Endodermal cell (in vitro differentiated cells): ENCODE measurements around the gene AXIN2. TPM values are rescaled to one million over a fixed set of nuclear protein-coding genes. Genes with fewer than 3 reads are reported as not detected.

ENCODE experiments used
- DNase-seq: peaks from one replicate; pipeline ENCODE4 v3.0.0-alpha.2; 2017
- H3K27ac ChIP-seq: 2 replicates; pipeline ENCODE4 v1.5.1; 2013; ENCODE audit warnings: mild to moderate bottlenecking, low read depth, low read length, moderate library complexity
- H3K27me3 ChIP-seq: 2 replicates; pipeline ENCODE4 v1.6.1; 2013; ENCODE audit warnings: mild to moderate bottlenecking, low read length, moderate library complexity; ENCODE audit not compliant: insufficient read depth, control insufficient read depth, poor library complexity, severe bottlenecking
- H3K36me3 ChIP-seq: 2 replicates; pipeline ENCODE4 v1.7.0; 2013; ENCODE audit warnings: mild to moderate bottlenecking, low read length, moderate library complexity; ENCODE audit not compliant: control insufficient read depth, insufficient read depth
- H3K4me1 ChIP-seq: one replicate; pipeline ENCODE4 v1.7.0; 2013; ENCODE audit warnings: low read length; ENCODE audit not compliant: control insufficient read depth, insufficient read depth
- H3K4me3 ChIP-seq: 2 replicates; pipeline ENCODE4 v1.5.1; 2013; ENCODE audit warnings: mild to moderate bottlenecking, low read length, moderate library complexity
- H3K9ac ChIP-seq: 2 replicates; pipeline ENCODE4 v1.6.1; 2013; ENCODE audit warnings: mild to moderate bottlenecking, low read length, moderate library complexity; ENCODE audit not compliant: poor library complexity, severe bottlenecking; ENCODE audit errors: extremely low read depth
- H3K9me3 ChIP-seq: 2 replicates; pipeline ENCODE4 v1.6.1; 2013; ENCODE audit warnings: mild to moderate bottlenecking, low read length, moderate library complexity; ENCODE audit not compliant: control insufficient read depth
- H3K27ac Mint-ChIP-seq: 2 replicates; pipeline ENCODE4 v1.8.0; 2020; ENCODE audit warnings: mixed read lengths
- H3K27me3 Mint-ChIP-seq: 2 replicates; pipeline ENCODE4 v1.8.0; 2021; ENCODE audit warnings: mild to moderate bottlenecking, mixed read lengths; ENCODE audit not compliant: insufficient read depth
- H3K36me3 Mint-ChIP-seq: 2 replicates; pipeline ENCODE4 v1.8.0; 2020; ENCODE audit warnings: low read depth, mixed read lengths
- H3K4me1 Mint-ChIP-seq: 2 replicates; pipeline ENCODE4 v1.8.0; 2020; ENCODE audit warnings: mixed read lengths
- H3K4me3 Mint-ChIP-seq: 2 replicates; pipeline ENCODE4 v1.8.0; 2020; ENCODE audit warnings: mild to moderate bottlenecking, moderate library complexity, mixed read lengths
- H3K9me3 Mint-ChIP-seq: 2 replicates; pipeline ENCODE4 v1.8.0; 2020; ENCODE audit warnings: mild to moderate bottlenecking, mixed read lengths
- CTCF ChIP-seq: fragments of 200-600 bp; sonication (generic); conservative IDR thresholded peaks from 2 replicates; pipeline ENCODE4 v1.5.0; 2021; ENCODE audit warnings: antibody characterized with exemption, mild to moderate bottlenecking
- WGBS, 2 experiments: methylation state at CpG; one replicate each; pipeline versions ENCODE4 v1.1.5 to v1.1.7; 2013; ENCODE audit warnings: missing lambda C conversion rate in 2 of 2, mixed read lengths in 1 of 2; ENCODE audit not compliant: insufficient coverage in 1 of 2, insufficient read length in 1 of 2; 5-methylcytosine and 5-hydroxymethylcytosine counted together
- total RNA-seq, 2 donors: library from RNA; stranded (reverse); fragmentation: NEBNext Ultra II Directional in 1 of 2; extraction: Animal tissue kit (Norgen Biotek cat#: 25700) in 1 of 2; gene quantifications; 2 replicates in 1 of 2; 3 replicates in 1 of 2; pipeline ENCODE4 v1.2.1, GENCODE V29; 2021

The AXIN2 gene
- total RNA-seq, 2 donors from 2014 or later = 40.1 to 53.2 TPM

- peaks cover 32% of the 10 kb centered on the region for H3K4me1 Mint-ChIP-seq
- no peaks in the 10 kb centered on the region for H3K36me3 ChIP-seq
- WGBS, 2 experiments = 65 to 79% methylated on average over 8 to 12 of the region's 12 CpGs
- H3K9me3 ChIP-seq = no peaks in the 10 kb centered on the region
- H3K4me3 ChIP-seq = no peak overlapping the region
- no peak overlapping the region for H3K27ac ChIP-seq
- no peaks in the 10 kb centered on the region for H3K27me3 ChIP-seq
- no peaks in the 10 kb centered on the region for H3K27me3 Mint-ChIP-seq
- H3K4me3 Mint-ChIP-seq = no peak overlapping the region
- H3K27ac Mint-ChIP-seq = peak overlapping the region; percentile 49
- no peak overlapping the region for H3K9ac ChIP-seq
- peak; percentile 58 for TF ChIP-seq CTCF
- DNase-seq = peak; percentile 92
- peaks cover 9% of the 10 kb centered on the region for H3K4me1 ChIP-seq
- H3K9me3 Mint-ChIP-seq = peaks cover 3% of the 10 kb centered on the region
- no peaks in the 10 kb centered on the region for H3K36me3 Mint-ChIP-seq
Observed at GRCh38 chr17:65576939-65577338, 15.5 kb upstream of the AXIN2 start.

DNA sequence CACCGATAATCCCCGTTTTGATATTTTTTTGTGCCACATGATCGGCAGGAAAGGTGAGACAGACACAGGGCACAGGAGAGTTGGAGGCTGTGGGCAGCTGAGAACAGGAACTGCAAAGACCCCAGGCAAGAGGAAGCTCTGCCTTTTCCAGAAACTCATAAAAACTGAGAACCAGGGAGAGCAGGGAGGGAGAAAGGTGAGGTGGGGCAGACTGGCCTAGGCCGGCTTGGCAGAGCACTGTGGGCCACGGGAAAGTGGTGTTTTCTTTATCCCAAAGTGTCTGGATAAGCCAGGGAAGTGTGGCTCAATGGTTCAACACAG lies 11.8 kb upstream of the AXIN2 start:
- peak overlapping the region; percentile 94 for H3K27ac Mint-ChIP-seq
- 25 to 40% methylated on average over 2 to 5 of the region's 5 CpGs for WGBS, 2 experiments
- peaks cover 9% of the 10 kb centered on the region for H3K4me1 ChIP-seq
- peaks cover 55% of the 10 kb centered on the region for H3K4me1 Mint-ChIP-seq
- H3K27me3 ChIP-seq = no peaks in the 10 kb centered on the region
- no peaks in the 10 kb centered on the region for H3K36me3 ChIP-seq
- no peak for DNase-seq
- peak overlapping the region; percentile 68 for H3K9ac ChIP-seq
- peak overlapping the region; percentile 40 for H3K4me3 Mint-ChIP-seq
- H3K4me3 ChIP-seq = peak overlapping the region; percentile 72
- H3K27ac ChIP-seq = peak overlapping the region; percentile 83
- no peak for TF ChIP-seq CTCF
- H3K36me3 Mint-ChIP-seq = no peaks in the 10 kb centered on the region
- H3K9me3 Mint-ChIP-seq = peaks cover 3% of the 10 kb centered on the region
- H3K9me3 ChIP-seq = no peaks in the 10 kb centered on the region
- H3K27me3 Mint-ChIP-seq = peaks cover 2% of the 10 kb centered on the region

DNA sequence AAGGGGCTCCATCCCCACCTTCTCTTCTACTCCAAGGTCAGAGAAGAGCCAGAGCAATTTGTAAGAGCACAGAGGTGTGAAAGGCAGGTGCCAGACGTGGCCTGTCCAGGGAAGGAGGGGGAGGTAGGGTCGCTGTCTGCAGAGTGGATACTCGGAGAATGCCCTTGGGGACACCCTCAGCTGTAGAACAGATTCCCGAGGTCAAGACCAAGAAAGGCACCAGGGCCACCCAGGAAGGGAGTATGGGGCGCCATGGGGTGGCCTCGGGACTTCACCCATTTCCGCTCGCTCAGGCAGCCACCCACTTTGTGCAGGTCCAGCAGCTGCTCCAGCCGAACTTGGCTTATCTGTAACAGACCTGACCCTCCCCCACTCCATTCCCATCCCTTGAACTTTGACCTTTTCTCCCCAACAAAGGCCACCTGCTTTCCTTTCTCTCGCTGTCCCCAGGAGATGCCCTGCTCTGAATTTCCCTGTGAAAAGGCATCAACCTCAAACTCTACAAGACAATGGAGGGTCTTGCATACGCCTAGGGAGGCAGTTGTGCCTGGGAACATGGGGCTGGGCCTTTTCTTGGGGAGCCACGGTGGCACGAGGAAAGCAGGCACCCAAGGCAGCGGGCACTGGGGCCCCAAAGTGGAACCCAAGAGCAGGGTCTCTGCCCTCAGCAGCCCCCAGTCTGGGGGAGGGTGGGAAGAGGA lies 11.3 kb upstream of the AXIN2 start:
- Mint-ChIP-seq H3K4me1 (peaks cover 60% of the 10 kb centered on the region), H3K4me3 (peak overlapping the region; percentile 40), H3K27ac (peak overlapping the region; percentile 94), H3K9me3 (peaks cover 3% of the 10 kb centered on the region), H3K36me3 (no peaks in the 10 kb centered on the region), H3K27me3 (peaks cover 2% of the 10 kb centered on the region)
- H3K4me1 ChIP-seq = peaks cover 9% of the 10 kb centered on the region
- DNase-seq = peak; percentile 98
- peak overlapping the region; percentile 72 for H3K4me3 ChIP-seq
- no peaks in the 10 kb centered on the region for H3K9me3 ChIP-seq
- TF ChIP-seq CTCF = no peak
- no peaks in the 10 kb centered on the region for H3K36me3 ChIP-seq
- 4 to 7% methylated on average over 9 to 14 of the region's 14 CpGs for WGBS, 2 experiments
- peak overlapping the region; percentile 68 for H3K9ac ChIP-seq
- peak overlapping the region; percentile 83 for H3K27ac ChIP-seq
- no peaks in the 10 kb centered on the region for H3K27me3 ChIP-seq
